Activated CD8-positive, alpha-beta T cell treated with anti-CD3 and anti-CD28 coated beads for 36 hours (primary cell): ENCODE data around the gene OXA1L. TPM values are rescaled to one million over a fixed set of nuclear protein-coding genes. Genes with fewer than 3 reads are reported as not detected.

Source experiments
- ATAC-seq: fragments of 200-7000 bp; cut with Tn5 transposase; one replicate; pipeline ENCODE4 v1.10.0; 2021; ENCODE audit warnings: mild to moderate bottlenecking, moderate library complexity
- CTCF ChIA-PET: fragments of 350-600 bp; sonication (Branson Sonifier 250); formaldehyde crosslinking; loops from one replicate; lab custom pipeline; 2021; ENCODE audit warnings: antibody characterized with exemption; lab: Charles Lee
- POLR2A ChIA-PET: fragments of 350-600 bp; sonication (Branson Sonifier 250); formaldehyde crosslinking; loops from one replicate; lab custom pipeline; 2021; ENCODE audit warnings: antibody characterized with exemption; lab: Charles Lee
- DNase-seq: peaks from one replicate; pipeline ENCODE4 v3.0.0-alpha.2; 2020
- H3K27ac Mint-ChIP-seq: one replicate; pipeline ENCODE4 v1.8.0; 2021; ENCODE audit warnings: mild to moderate bottlenecking, mixed read lengths
- H3K27me3 Mint-ChIP-seq: one replicate; pipeline ENCODE4 v1.8.0; 2021; ENCODE audit warnings: mixed read lengths
- H3K36me3 Mint-ChIP-seq: one replicate; pipeline ENCODE4 v1.8.0; 2021; ENCODE audit warnings: low read depth, mixed read lengths
- H3K4me1 Mint-ChIP-seq: one replicate; pipeline ENCODE4 v1.8.0; 2021; ENCODE audit warnings: low read depth, mixed read lengths
- H3K4me3 Mint-ChIP-seq: one replicate; pipeline ENCODE4 v1.8.0; 2021; ENCODE audit warnings: mild to moderate bottlenecking, moderate library complexity, mixed read lengths
- H3K9me3 Mint-ChIP-seq: one replicate; pipeline ENCODE4 v1.8.0; 2021; ENCODE audit warnings: mixed read lengths
- intact Hi-C: fragments of 100-400 bp; cut with micrococcal nuclease; formaldehyde crosslinking; loops from one replicate; pipeline ENCODE4 v1.10.0; 2022
- total RNA-seq, 2 experiments: library from RNA; stranded (reverse); gene quantifications; one replicate each; pipeline ENCODE4 v1.2.3, GENCODE V29; 2021
- TF ChIP-seq, protein P1 (sequence below): fragments of 200-600 bp; IDR thresholded peaks from one replicate; pipeline ENCODE4 v1.8.0; 2022; ENCODE audit warnings: antibody characterized with exemption, mild to moderate bottlenecking

Gene OXA1L
- total RNA-seq, 2 experiments from 2014 or later: 134 to 140 TPM

DNA sequence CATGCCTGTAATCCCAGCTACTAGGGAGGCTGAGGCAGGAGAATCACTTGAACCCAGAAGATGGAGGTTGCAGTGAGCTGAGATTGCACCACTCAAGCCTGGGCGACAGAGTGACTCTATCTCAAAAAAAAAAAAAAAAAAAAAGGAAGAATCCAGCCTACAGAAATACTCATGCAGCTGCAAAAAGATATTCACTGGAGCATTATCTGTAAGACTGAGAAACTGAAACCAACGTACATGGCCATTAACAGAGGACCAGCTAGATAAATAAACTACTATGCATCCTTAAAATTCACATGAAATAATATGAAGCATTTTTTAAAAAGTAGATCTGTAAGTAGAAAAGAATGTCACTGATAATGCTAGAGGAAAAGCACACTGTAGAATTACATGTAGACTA, 45.2 kb downstream of the OXA1L start:
- TF ChIP-seq, protein P1, sequence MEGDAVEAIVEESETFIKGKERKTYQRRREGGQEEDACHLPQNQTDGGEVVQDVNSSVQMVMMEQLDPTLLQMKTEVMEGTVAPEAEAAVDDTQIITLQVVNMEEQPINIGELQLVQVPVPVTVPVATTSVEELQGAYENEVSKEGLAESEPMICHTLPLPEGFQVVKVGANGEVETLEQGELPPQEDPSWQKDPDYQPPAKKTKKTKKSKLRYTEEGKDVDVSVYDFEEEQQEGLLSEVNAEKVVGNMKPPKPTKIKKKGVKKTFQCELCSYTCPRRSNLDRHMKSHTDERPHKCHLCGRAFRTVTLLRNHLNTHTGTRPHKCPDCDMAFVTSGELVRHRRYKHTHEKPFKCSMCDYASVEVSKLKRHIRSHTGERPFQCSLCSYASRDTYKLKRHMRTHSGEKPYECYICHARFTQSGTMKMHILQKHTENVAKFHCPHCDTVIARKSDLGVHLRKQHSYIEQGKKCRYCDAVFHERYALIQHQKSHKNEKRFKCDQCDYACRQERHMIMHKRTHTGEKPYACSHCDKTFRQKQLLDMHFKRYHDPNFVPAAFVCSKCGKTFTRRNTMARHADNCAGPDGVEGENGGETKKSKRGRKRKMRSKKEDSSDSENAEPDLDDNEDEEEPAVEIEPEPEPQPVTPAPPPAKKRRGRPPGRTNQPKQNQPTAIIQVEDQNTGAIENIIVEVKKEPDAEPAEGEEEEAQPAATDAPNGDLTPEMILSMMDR: no peak
- Mint-ChIP-seq H3K36me3 (no peaks in the 10 kb centered on the region), H3K27ac (no peak overlapping the region), H3K4me1 (peaks cover 5% of the 10 kb centered on the region), H3K9me3 (no peaks in the 10 kb centered on the region), H3K4me3 (no peak overlapping the region), H3K27me3 (no peaks in the 10 kb centered on the region)
- ATAC-seq (no peak), DNase-seq (no peak)
- ChIA-PET CTCF (interaction anchor here (1.7 kb wide), 1 partner anchor 11 kb away, joined by 7 read pairs; no protein-coding TSS in a partner anchor), POLR2A (no interaction called here)
- intact Hi-C loops: no loop called here

GRCh38 chr14:22812744-22813143, 46.3 kb downstream of the OXA1L start:
- Mint-ChIP-seq H3K9me3 (no peaks in the 10 kb centered on the region), H3K27me3 (no peaks in the 10 kb centered on the region), H3K4me3 (no peak overlapping the region), H3K36me3 (no peaks in the 10 kb centered on the region), H3K27ac (no peak overlapping the region), H3K4me1 (peaks cover 5% of the 10 kb centered on the region)
- intact Hi-C loops: no loop called here
- TF ChIP-seq, protein P1: no peak
- POLR2A ChIA-PET: interaction anchor here (0.9 kb wide), 1 partner anchor 8 kb away, joined by 3 read pairs; no protein-coding TSS in a partner anchor
- ATAC-seq (no peak), DNase-seq (no peak)
- CTCF ChIA-PET: interaction anchor here (1.1 to 1.5 kb wide), 4 partner anchors 40 to 242 kb away, joined by 3 to 6 read pairs (median 4); no protein-coding TSS in a partner anchor

- TF ChIP-seq, protein P1: no peak
- H3K27me3 Mint-ChIP-seq: no peaks in the 10 kb centered on the region
- H3K9me3 Mint-ChIP-seq: no peaks in the 10 kb centered on the region
- no peak overlapping the region for H3K27ac Mint-ChIP-seq
- H3K36me3 Mint-ChIP-seq: no peaks in the 10 kb centered on the region
- no peak for DNase-seq
- no peak overlapping the region for H3K4me3 Mint-ChIP-seq
- CTCF ChIA-PET: interaction anchor here (1.1 to 1.5 kb wide), 4 partner anchors 40 to 243 kb away, joined by 3 to 6 read pairs (median 4); no protein-coding TSS in a partner anchor
- POLR2A ChIA-PET: interaction anchor here (0.9 kb wide), 1 partner anchor 8 kb away, joined by 3 read pairs; no protein-coding TSS in a partner anchor
- peaks cover 5% of the 10 kb centered on the region for H3K4me1 Mint-ChIP-seq
- no peak for ATAC-seq
- intact Hi-C loops: no loop called here
These were observed 46.7 kb downstream of the OXA1L start for GRCh38 chr14:22813145-22813544.

DNA sequence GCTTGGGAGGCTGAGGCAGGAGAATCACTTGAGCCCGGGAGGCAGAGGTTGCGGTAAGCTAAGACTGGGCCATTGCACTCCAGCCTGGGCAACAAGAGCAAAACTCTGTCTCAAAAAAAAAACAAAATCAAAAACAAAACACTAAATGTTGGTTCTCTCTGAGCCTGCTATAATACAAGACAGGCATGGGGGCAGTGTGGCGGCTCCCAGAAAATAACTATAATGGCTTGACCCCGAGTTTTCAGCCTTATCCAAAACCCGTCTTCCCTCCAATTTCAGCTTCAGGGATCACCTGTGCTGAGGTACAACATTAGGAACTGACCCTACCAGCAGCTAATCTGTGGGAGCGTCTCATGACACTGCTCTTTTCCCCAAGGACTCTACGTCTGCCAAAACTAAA, 47.9 kb downstream of the OXA1L start:
- ATAC-seq: no peak
- CTCF ChIA-PET: interaction anchor here (0.9 kb wide), 1 partner anchor 8 kb away, joined by 4 read pairs; no protein-coding TSS in a partner anchor
- TF ChIP-seq, protein P1: no peak
- intact Hi-C loops: no loop called here
- Mint-ChIP-seq H3K9me3 (no peaks in the 10 kb centered on the region), H3K27ac (no peak overlapping the region), H3K4me1 (peaks cover 9% of the 10 kb centered on the region), H3K27me3 (peaks cover 2% of the 10 kb centered on the region), H3K4me3 (no peak overlapping the region), H3K36me3 (no peaks in the 10 kb centered on the region)
- DNase-seq: no peak
- POLR2A ChIA-PET: interaction anchor here (1.1 kb wide), 1 partner anchor 225 kb away, joined by 3 read pairs; no protein-coding TSS in a partner anchor

- DNase-seq: no peak
- Mint-ChIP-seq H3K9me3 (no peaks in the 10 kb centered on the region), H3K36me3 (no peaks in the 10 kb centered on the region), H3K4me3 (no peak within 1 kb of the TSS), H3K4me1 (peaks cover 12% of the 10 kb centered on the region), H3K27ac (no peak within 1 kb of the TSS), H3K27me3 (peaks cover 2% of the 10 kb centered on the region)
- intact Hi-C loops: no loop called here
- CTCF ChIA-PET: interaction anchor here (0.6 to 1.1 kb wide), 3 partner anchors 8 to 245 kb away, joined by 3 to 4 read pairs (median 3); no protein-coding TSS in a partner anchor
- ATAC-seq: no peak
- POLR2A ChIA-PET: interaction anchor here (1.1 kb wide), 1 partner anchor 225 kb away, joined by 3 read pairs; no protein-coding TSS in a partner anchor
- TF ChIP-seq, protein P1: no peak
These were observed 48.6 kb downstream of the OXA1L start, which contains the start of gene SLC7A7 for GRCh38 chr14:22814941-22815713. Gene SLC7A7, minus strand, starts transcription at chr14:22815435. Its CDS starts 2,037 bp downstream, at chr14:22813398.
